MCF 10A (cell line): ENCODE results near the gene DCAF6. TPM values are rescaled to one million over a fixed set of nuclear protein-coding genes. Genes with fewer than 3 reads are reported as not detected.

ENCODE experiments used
- BruUV-seq: library from RNA; stranded (reverse); fragments of 400-500 nt; replicated peaks from 2 replicates; lab custom pipeline; 2021; lab: Mats Ljungman, UMichigan
- CTCF ChIA-PET: fragments of 300-600 bp; sonication (Branson Sonifier 250); formaldehyde crosslinking; extraction: SDS; loops from one replicate; lab custom pipeline; 2021; ENCODE audit warnings: antibody characterized with exemption, inconsistent platforms; lab: Yijun Ruan, JAX
- POLR2A ChIA-PET: fragments of 300-600, 350-650 bp; sonication (Branson Sonifier 250); formaldehyde crosslinking; extraction: SDS; loops from one replicate; lab custom pipeline; 2020; ENCODE audit warnings: antibody characterized with exemption, inconsistent platforms; lab: Yijun Ruan, JAX
- DNase-seq: peaks from one replicate; pipeline ENCODE4 v3.0.0-alpha.2; 2018; ENCODE audit not compliant: unreplicated experiment
- H3K27ac Mint-ChIP-seq: one replicate; pipeline ENCODE4 v1.8.0; 2022; ENCODE audit warnings: mild to moderate bottlenecking, low read depth, mixed read lengths; ENCODE audit not compliant: unreplicated experiment
- H3K27me3 Mint-ChIP-seq: one replicate; pipeline ENCODE4 v1.8.0; 2022; ENCODE audit warnings: mixed read lengths; ENCODE audit not compliant: insufficient read depth, unreplicated experiment
- H3K36me3 Mint-ChIP-seq: one replicate; pipeline ENCODE4 v1.8.0; 2022; ENCODE audit warnings: mild to moderate bottlenecking, moderate library complexity, mixed read lengths; ENCODE audit not compliant: insufficient read depth, unreplicated experiment
- H3K4me1 Mint-ChIP-seq: one replicate; pipeline ENCODE4 v1.8.0; 2022; ENCODE audit warnings: mixed read lengths; ENCODE audit not compliant: insufficient read depth, unreplicated experiment
- H3K4me3 Mint-ChIP-seq: one replicate; pipeline ENCODE4 v1.8.0; 2022; ENCODE audit warnings: mild to moderate bottlenecking, moderate library complexity, mixed read lengths; ENCODE audit not compliant: unreplicated experiment
- H3K9me3 Mint-ChIP-seq: one replicate; pipeline ENCODE4 v1.8.0; 2022; ENCODE audit warnings: mixed read lengths; ENCODE audit not compliant: unreplicated experiment
- CTCF ChIP-seq: fragments of 200-600 bp; IDR thresholded peaks from one replicate; pipeline ENCODE4 v1.8.0; 2022; ENCODE audit warnings: antibody characterized with exemption, mild to moderate bottlenecking; ENCODE audit not compliant: unreplicated experiment
- intact Hi-C: fragments of 100-400 bp; cut with micrococcal nuclease; formaldehyde crosslinking; loops from 2 replicates; pipeline ENCODE4 v1.14.1; 2022
- total RNA-seq: library from RNA; stranded (reverse); gene quantifications from 2 replicates; pipeline ENCODE4 v1.2.3, GENCODE V29; 2022

The DCAF6 gene
- total RNA-seq, 1 experiment from 2014 or later = 57.2 TPM

DNA sequence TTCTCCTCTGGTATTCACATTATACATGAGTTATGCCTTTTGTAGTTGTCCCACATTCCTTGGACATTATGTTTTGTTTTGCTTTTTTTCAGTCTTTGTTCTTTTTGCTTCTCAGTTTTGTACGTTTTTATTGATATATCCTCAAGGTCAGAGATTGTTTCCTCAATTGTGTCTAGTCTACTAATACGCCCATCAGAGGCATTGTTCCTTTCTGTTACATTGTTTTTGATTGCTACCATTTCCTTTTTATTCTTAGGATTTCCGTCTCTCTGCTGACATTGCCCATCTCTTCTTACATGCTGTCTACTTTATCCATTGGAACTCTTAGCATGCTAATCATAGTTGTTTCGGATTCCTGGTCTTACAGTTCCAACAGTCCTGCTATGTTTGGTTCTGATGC lies 28.2 kb downstream of the DCAF6 start:
- intact Hi-C loops = no loop called here
- ChIA-PET POLR2A (interaction anchor here (0.6 kb wide), 1 partner anchor 80 kb away, joined by 3 read pairs; no protein-coding TSS in a partner anchor), CTCF (interaction anchor here (1.2 kb wide), 1 partner anchor 120 kb away, joined by 4 read pairs; no protein-coding TSS in a partner anchor)

DNA sequence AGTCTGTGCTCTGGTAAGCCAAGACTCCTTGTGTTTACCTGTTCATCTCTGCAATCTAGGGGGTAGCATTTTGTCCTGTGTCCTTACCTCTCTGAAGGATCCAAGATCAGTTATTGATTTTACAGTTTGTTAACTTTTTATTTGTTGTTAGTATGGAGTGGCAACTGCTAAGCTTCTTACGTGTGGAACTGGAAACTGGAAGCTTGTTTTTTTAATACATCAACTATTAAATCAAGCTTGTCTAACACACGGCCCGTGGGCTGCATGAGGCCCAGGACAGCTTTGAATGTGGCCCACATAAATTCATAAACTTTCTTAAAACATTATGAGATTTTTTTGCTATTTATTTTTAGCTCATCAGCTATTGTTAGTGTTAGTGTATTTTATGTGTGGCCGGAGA lies 29.6 kb downstream of the DCAF6 start:
- Mint-ChIP-seq H3K9me3 (peaks cover 13% of the 10 kb centered on the region), H3K4me1 (peaks cover 14% of the 10 kb centered on the region), H3K36me3 (peaks cover 58% of the 10 kb centered on the region), H3K4me3 (no peak overlapping the region), H3K27me3 (no peaks in the 10 kb centered on the region), H3K27ac (no peak overlapping the region)
- intact Hi-C loops = no loop called here
- DNase-seq = no peak
- no peak for TF ChIP-seq CTCF
- BruUV-seq = no TSS peak
- ChIA-PET CTCF (interaction anchor here (0.6 to 1.6 kb wide), 4 partner anchors 12 to 118 kb away, joined by 3 to 6 read pairs (median 5); no protein-coding TSS in a partner anchor), POLR2A (interaction anchor here (0.9 to 2.1 kb wide), 4 partner anchors 10 to 259 kb away, joined by 3 to 9 read pairs (median 4); partner anchors contain the start of genes DCAF6 and MPC2)

More for the DNA sequence above, 28.2 kb downstream of the DCAF6 start:
- peaks cover 14% of the 10 kb centered on the region for H3K4me1 Mint-ChIP-seq
- no peak for DNase-seq
- peaks cover 13% of the 10 kb centered on the region for H3K9me3 Mint-ChIP-seq
- H3K36me3 Mint-ChIP-seq = peaks cover 52% of the 10 kb centered on the region
- H3K27me3 Mint-ChIP-seq = no peaks in the 10 kb centered on the region
- no peak for TF ChIP-seq CTCF
- BruUV-seq = no TSS peak
- no peak overlapping the region for H3K4me3 Mint-ChIP-seq
- H3K27ac Mint-ChIP-seq = no peak overlapping the region

- intact Hi-C loops = no loop called here
- TF ChIP-seq CTCF = no peak
- Mint-ChIP-seq H3K36me3 (peaks cover 48% of the 10 kb centered on the region), H3K4me1 (peaks cover 14% of the 10 kb centered on the region), H3K9me3 (peaks cover 13% of the 10 kb centered on the region), H3K4me3 (no peak overlapping the region), H3K27ac (no peak overlapping the region), H3K27me3 (no peaks in the 10 kb centered on the region)
- BruUV-seq = no TSS peak
- no peak for DNase-seq
- ChIA-PET CTCF (interaction anchor here (1.1 kb wide), 1 partner anchor 67 kb away, joined by 3 read pairs; no protein-coding TSS in a partner anchor), POLR2A (interaction anchor here (3.3 kb wide), 1 partner anchor 33 kb away, joined by 25 read pairs; the partner anchor contains the start of genes DCAF6 and MPC2)
These were observed 32.1 kb downstream of the DCAF6 start for GRCh38 chr1:167968569-167968968.

DNA sequence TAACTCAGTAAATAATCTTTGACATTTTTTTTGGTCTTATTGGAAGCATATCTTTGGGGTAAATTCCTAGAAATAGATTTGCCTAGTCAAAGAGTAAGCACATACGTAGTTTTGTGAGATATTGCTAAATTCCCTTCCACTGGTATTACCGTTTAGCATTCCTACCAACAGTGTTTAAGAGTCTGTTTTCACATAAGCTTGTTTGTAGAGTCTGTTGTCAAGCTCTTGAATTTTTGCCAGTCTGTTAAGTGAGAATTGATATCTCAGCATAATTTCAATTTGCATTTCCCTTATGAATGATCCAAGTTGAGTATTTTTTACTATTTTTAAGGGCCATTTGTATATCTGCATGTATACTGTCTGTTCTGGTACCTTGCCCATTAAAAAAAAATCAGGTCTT lies 37.3 kb downstream of the DCAF6 start:
- H3K36me3 Mint-ChIP-seq = peaks cover 53% of the 10 kb centered on the region
- no peak for TF ChIP-seq CTCF
- H3K4me3 Mint-ChIP-seq = no peak overlapping the region
- H3K27ac Mint-ChIP-seq = no peak overlapping the region
- peaks cover 7% of the 10 kb centered on the region for H3K9me3 Mint-ChIP-seq
- DNase-seq = no peak
- BruUV-seq = no TSS peak
- intact Hi-C loops = no loop called here
- no peaks in the 10 kb centered on the region for H3K4me1 Mint-ChIP-seq
- ChIA-PET CTCF (interaction anchor here (1.0 kb wide), 1 partner anchor 14 kb away, joined by 3 read pairs; no protein-coding TSS in a partner anchor), POLR2A (interaction anchor here (0.7 to 1.2 kb wide), 3 partner anchors 38 to 590 kb away, joined by 3 read pairs; no protein-coding TSS in a partner anchor)
- no peaks in the 10 kb centered on the region for H3K27me3 Mint-ChIP-seq
